OCI-LY7 (cell line): ENCODE measurements around the gene GOLGA7B.

Experiments
- EZH2phosphoT487 ChIP-seq: fragments of 200-600 bp; sonication (generic); IDR thresholded peaks from 2 replicates; pipeline ENCODE4 v1.6.1; 2018; ENCODE audit warnings: low read depth, borderline replicate concordance, mild to moderate bottlenecking, mixed run types, antibody characterized with exemption, low read length, moderate library complexity, mixed read lengths
- TF ChIP-seq, protein P1 (sequence below): fragments of 200-600 bp; sonication (generic); conservative IDR thresholded peaks from 2 replicates; pipeline ENCODE4 v1.5.1; 2014; ENCODE audit warnings: mild to moderate bottlenecking, antibody characterized with exemption, low read length, moderate library complexity, mixed read lengths

DNA sequence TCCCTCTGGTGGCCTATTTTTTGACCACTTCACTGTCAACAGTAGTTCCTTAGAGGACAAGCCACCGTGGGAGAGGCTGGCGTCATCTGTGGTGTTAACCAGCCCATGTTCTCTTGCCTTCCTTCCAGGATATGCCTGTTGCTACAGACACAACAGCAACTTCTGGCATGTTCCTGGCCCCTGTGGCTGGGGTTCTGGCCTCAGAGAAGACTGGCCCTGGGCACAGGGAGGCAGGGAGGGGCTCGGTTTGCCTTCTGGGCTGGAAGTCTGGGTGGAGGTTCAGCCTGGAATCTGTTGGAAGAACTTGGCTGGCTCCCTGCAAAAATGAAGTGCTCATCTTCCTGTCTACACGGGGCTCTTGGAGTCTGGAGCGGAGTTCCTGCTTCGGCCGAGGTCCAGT lies 25.7 kb downstream of the GOLGA7B start:
- TF ChIP-seq, protein P1, sequence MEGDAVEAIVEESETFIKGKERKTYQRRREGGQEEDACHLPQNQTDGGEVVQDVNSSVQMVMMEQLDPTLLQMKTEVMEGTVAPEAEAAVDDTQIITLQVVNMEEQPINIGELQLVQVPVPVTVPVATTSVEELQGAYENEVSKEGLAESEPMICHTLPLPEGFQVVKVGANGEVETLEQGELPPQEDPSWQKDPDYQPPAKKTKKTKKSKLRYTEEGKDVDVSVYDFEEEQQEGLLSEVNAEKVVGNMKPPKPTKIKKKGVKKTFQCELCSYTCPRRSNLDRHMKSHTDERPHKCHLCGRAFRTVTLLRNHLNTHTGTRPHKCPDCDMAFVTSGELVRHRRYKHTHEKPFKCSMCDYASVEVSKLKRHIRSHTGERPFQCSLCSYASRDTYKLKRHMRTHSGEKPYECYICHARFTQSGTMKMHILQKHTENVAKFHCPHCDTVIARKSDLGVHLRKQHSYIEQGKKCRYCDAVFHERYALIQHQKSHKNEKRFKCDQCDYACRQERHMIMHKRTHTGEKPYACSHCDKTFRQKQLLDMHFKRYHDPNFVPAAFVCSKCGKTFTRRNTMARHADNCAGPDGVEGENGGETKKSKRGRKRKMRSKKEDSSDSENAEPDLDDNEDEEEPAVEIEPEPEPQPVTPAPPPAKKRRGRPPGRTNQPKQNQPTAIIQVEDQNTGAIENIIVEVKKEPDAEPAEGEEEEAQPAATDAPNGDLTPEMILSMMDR = no peak
- TF ChIP-seq EZH2phosphoT487 = no peak
